SKM-1 (cell line): ENCODE measurements around the gene TRPV6.
A peak's percentile ranks its signal among the peaks of the same experiment; 100 is the strongest.

Experiments used
- DNase-seq: peaks from one replicate; lab custom pipeline; 2025; ENCODE audit not compliant: unreplicated experiment; lab: John Stamatoyannopoulos, UW

TRPV6 gene

DNA sequence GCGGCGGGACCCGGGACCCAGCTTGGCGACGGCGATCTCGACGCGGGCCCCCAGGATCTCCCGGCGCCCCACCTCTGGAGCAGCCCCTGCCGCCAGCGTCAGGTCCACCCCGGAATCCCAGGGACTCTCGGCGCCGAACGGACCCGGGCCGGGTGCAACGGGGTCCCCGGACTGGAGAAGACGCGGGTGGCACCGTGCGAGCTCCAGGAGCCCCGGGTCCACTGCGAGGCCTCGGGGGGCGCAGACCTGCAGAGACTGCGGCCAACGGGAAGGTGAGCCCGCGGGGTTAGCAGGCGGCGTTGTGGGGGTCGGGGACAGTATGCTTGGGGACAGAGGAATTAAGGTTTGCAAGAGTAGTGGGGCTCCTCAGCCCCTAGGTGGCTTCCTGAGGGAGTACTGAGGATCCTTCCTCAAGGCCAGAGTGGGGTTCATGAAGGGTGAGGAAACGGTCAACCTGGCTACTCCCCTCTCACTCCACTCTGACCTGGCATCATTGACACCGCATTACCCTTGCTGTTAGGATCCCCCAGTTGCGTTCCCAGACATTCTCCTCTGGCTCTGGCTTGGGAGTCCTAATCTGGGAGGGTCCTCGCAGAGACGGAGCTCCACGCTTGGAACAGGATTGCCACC is 30.3 kb downstream of the TRPV6 start:
- no peak for DNase-seq

DNA sequence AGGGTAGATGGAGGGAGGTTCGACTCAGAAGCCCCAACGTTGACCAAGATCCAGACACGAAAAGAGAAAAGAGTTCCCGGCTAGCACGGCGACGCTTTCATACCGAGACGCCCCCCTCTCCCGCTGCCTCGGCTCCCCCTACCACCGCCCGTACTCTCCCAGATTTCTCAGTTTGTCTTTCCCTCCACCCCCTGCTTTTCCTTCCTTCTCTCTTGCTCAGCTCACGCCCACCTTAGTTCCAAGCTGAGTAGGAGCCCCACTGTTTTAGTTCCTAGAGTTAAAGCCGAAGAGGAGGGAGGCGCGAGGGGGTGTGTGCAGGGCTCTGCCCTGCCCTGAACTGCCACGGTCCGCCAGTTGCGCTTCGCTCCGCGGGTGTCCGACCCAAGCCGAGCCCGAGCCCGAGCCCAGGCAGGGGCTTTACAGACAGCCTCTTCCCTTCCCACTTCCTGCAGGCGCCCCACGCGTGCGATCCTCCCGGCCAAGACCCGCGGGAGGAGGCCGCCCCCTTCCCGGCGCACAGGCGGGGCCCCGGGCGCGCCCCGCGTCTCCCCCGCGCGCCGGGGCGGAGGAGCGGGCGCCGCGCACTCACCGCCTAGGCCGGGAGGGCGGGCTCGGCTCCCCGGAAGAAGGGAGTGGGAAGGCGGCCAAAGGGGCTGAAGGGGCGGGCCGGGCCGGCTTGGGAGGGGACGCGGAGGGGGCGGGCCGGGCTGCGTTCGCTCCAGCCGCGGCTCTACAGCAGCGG is 31.0 kb downstream of the TRPV6 start, which contains the start of gene EPHB6:
EPHB6 (plus strand) TSS at position 705 of the 742 bp plus-strand sequence. CDS start 8,152 bp downstream, outside the sequence.
- DNase-seq = peak; percentile 41

GRCh38 chr7:142853739-142854371 is 31.7 kb downstream of the TRPV6 start:
- DNase-seq = peak; percentile 78

DNA sequence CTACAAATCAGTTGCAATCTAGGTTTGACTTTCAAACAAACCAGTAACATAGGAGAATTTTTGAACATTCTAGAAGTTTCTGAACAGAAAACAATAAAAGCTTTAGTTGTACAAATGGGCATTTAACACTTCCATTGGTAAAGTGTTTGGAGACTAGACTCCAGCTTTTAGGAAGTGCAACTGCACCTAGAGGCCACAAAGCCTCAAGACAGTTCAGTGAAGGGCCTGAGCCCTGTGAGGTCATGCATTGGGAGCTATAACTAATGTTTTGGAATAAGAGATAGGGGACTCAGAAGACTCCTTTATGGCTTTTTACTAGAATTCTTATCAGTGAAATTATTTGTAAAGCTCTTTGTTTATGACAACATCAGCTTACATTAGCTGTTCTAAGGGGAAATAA is 33.6 kb downstream of the TRPV6 start:
- no peak for DNase-seq

DNA sequence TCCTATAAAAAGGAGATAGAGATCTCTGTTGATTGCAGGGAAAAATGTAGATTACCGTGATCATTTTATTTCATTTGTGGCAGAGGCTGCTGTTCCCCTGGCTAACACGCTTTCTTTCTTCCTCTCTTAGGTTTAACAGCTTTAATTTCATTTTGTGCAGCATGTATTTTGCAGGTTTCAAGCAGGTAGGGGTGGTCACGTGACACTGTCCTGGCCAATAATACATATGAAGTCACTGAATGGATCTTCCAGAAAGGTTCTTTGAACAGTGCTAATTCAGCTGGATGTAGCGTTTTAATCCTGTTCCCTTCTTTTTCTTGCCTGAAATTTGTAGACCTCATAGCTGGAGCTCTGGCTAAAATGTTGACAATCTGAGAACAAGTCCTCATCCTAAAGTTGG is 34.3 kb downstream of the TRPV6 start:
- DNase-seq = no peak

- DNase-seq = no peak
Observed at GRCh38 chr7:142847353-142847752, 38.2 kb downstream of the TRPV6 start.

GRCh38 chr7:142842251-142842766 is 43.2 kb downstream of the TRPV6 start:
- no peak for DNase-seq

- DNase-seq = no peak
Observed at GRCh38 chr7:142838461-142839213, 46.9 kb downstream of the TRPV6 start.

- no peak for DNase-seq
Observed at GRCh38 chr7:142836426-142836825, 49.1 kb downstream of the TRPV6 start.

- DNase-seq = no peak
Observed at GRCh38 chr7:142835487-142835886, 50.1 kb downstream of the TRPV6 start.

- no peak for DNase-seq
Observed at GRCh38 chr7:142833174-142834048, 52.1 kb downstream of the TRPV6 start.

DNA sequence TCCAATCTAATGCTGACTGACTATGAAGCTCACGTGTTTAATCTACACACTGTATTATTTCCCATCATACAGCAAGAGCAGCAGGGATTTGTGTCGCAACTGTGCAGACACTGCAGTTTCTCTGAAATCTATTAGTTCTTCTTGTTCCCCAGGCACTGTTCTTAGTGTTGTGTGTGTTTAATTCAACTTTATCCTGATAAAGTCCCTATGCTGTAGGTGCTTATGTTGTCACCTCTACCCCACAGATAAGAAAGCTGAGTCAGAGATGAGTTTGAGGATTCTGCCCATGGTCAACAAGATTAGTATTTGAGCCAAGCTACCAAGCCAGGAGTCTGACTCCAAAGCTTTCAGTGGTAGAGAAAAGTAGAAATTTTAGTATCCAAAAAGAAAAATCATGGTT is 53.1 kb downstream of the TRPV6 start:
- no peak for DNase-seq

DNA sequence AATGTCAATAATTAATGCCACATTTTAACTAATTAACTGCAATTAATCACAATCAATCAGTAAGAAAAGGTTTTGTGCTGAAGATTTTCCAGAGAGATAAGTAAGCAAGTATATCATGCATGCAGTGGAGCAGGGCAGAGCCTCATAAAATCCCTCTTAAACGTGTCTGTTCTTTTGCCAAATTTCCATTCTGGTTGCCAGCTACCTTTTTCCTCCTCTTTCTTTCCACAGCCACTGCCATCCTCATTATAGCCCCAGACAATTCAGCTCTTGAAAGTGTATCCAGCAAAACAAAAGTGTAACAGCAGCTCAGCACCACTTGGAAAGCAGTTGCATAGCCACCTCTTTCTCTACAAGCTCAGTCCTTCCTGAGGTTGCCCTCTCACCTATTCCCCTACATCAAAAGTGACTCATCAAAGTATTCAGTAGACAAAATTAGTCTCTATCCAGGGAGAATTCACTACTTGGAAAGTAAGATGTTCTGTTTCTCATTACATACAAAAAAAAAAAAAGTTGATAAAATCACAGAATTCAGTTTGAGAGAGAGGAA is 57.5 kb downstream of the TRPV6 start:
- DNase-seq = no peak

DNA sequence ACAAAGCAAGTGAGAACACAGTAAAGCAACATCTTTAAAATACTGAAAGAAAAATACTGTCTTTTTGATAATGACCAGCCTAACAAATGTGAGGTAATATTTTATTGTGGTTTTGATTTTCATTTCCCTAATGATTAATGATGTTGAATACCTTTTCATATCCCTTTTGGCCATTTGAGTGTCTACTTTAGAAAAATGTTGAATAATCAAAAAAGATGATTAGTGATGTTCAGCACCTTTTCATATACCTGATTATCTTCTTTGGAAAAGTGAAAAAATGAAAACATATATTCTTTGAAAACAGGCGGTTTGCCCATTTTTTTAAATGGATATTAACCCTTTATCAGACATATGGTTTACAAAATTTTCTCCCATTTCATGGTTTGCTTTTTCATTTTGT is 62.8 kb downstream of the TRPV6 start:
- DNase-seq = no peak
